NCI-H345 treated with DMSO at 0.1 percent for 48 hours (cell line): ENCODE results near the gene DDA1.

Experiments used
- DNase-seq: peaks from one replicate; lab custom pipeline; 2025; ENCODE audit not compliant: unreplicated experiment; lab: John Stamatoyannopoulos, UW

DDA1 gene

DNA sequence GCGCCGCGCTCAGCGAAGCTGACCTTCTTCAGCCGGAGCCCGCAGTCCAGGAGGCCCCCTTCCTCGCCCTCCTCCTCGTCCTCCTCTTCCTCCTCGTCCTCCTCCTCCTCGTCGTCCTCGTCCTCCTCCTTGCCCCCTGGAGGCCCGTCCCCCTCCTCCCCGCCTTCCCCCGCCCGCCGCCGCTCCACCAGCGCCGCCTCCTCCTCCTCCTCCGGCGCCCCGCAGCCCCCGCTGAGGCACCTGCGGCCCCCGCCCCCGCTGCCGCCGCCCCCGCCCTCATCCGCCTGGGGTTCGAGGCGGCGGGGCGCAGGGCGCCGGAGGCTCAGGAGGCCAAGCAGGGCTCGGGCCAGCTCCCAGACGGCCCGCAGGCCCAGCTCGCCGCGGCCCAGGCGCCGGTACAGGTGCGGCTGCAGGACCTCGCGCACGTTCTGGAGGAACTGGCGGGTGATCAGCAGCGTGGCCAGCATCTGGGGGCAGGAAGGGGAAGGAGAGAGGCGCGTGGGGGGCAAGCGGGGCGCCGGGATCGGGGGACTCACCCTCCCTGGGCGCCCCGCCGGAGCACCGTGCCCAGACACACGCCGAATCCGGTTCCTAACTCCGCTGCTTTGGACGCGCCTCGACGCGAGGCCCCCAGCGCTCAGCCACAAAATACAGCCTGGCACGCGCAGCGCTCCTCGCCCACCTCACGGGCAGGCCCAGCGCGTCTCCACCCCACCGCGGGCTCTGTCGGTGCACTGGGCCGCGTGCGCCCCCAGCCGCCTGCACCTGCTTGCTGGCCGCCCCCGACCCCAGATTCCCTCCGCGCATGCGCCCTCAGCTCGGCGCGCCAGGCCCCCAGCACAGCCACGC, 19.4 kb downstream of the DDA1 start:
- DNase-seq, result no peak

DNA sequence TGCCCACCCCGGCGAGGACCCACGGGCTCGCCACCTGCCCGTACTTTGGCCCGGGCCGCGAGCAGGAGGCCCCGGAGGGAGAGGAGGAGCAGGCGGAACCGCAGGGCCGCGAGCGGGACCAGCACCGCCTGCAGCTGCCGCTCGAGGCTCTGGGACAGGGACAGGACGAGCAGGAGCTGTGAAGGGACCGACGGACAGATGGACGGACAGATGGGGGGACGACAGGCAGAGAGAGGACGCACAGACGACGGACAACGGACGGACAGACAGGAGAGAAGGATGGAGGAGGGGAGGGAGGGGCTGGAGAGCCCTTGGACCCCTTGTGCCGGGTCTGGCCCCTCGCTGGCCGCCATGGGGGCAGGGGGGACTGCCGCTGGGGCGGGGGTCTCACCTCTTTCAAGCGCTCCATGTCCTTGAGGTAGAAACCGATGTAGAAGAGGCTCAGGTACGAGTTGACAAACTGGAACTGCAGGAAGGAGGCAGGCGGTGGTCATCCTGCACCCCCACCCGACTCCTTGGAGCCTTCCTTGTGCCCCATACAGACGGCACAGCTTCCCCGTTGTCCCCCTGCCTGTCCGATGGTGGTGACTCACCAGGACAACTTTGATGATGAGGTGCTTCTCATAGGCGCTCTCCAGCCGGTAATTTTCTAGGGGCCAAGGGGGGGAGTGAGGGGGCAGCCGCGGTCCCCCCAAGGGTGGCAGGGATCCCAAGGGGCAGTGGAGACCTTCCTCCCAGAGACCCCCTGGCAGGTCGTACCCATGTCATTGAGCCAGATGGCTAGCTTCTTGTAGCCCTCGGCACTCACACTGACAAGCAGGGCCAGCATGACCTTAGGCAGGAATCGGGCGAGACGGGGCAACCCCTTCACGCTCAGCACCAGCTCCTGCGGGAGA, 20.3 kb downstream of the DDA1 start:
- DNase-seq, result no peak

- DNase-seq, result no peak
Observed at GRCh38 chr19:17330262-17331044, 21.1 kb downstream of the DDA1 start.

- DNase-seq, result no peak
Observed at GRCh38 chr19:17331045-17331558, 21.7 kb downstream of the DDA1 start.

- DNase-seq, result no peak
Observed at GRCh38 chr19:17332360-17332676, 23.0 kb downstream of the DDA1 start.

GRCh38 chr19:17332677-17333581, 23.6 kb downstream of the DDA1 start:
- no peak for DNase-seq

DNA sequence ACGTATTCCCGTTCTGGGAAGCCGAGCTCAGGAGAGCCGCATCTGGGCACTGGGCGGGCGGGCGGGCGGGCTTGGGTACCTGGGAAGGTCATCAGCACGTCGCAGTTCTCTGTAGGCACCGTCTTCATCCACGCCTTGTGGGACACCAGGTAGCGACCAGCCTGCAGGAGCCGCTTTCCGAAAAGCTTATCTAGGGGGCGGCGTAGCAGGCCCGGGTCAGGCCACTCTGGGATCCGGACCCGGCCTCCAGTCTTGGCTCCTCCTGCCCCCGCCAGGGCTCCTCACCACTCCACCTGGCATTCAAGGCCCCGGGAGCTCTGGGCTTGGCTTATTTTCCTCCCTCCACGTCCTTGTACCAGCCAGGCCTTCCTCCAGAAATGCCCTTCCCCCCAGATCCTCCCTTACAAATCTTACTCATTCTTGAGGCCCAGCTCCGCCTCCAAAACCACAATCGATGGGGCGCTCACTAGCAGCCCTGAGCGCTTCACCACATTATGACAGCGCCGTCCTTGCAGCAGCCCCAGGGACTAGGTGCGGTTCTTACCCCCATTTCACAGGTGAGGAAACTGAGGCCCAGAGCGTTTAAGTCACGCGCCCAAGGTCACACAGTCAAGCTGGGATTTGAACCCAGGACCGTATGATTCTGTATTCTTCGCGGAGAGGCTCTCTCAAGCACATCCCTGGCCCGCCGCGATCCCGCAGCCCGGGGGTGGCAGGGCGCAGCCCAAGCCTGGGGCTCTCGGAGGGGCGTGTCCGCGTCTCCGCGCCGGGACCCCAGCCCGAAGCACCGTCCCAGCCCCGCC, 24.4 kb downstream of the DDA1 start:
- DNase-seq, result no peak

GRCh38 chr19:17334414-17335409, 25.3 kb downstream of the DDA1 start, which contains the start of gene ANO8:
Gene ANO8 (minus strand): TSS chr19:17334855. CDS start chr19:17334670, 185 bp downstream.
- DNase-seq, result peak; percentile 62

DNA sequence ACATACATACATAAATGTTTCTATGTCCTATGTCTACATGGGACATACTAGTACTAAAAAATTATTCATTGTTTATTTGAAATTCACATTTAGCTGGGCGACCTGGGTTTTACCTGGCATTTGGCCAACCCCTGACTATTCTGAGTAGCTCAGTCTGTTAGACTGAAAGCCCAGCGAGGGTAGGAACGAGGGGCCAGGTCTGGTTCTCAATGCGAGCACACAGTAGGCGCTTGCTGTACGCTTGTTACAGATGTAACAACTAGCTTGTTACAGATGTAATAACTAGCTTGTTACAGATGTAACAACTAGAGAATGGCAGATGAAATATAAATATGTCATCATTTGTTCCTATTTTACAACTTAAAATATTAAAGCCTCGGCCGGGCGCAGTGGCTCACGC, 26.2 kb downstream of the DDA1 start:
- DNase-seq, result no peak

GRCh38 chr19:17336872-17337674, 27.7 kb downstream of the DDA1 start, which contains the start of gene GTPBP3:
Gene GTPBP3 (plus strand): TSS chr19:17337553. CDS start chr19:17337612, 59 bp downstream.
- peak; percentile 89 for DNase-seq

GRCh38 chr19:17337675-17338432, 28.5 kb downstream of the DDA1 start:
- DNase-seq, result no peak

DNA sequence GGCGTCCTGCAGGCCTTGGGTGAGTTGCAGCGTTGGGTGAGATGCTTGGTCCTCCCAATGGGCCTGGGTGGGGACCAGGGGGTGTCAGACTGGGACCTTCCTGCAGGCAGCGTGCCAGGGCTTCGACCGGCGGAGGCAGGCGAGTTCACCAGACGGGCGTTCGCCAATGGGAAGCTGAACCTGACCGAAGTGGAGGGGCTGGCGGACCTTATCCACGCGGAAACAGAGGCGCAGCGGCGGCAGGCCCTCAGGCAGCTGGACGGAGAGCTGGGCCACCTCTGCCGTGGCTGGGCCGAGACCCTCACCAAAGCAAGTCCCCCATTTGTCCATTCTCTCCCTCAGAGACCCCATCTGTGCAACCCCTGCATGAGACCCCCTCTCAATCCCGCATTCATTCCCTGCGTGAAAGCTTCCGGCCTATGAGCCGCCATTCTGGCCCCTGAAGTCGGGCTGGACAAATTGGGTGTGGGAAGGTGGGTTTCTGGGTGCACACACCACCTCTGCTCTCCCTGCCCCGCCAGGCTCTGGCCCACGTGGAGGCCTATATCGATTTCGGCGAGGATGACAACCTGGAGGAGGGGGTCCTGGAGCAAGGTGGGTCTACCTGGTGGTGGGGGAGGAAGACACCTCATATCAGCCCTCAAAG, 29.2 kb downstream of the DDA1 start:
- DNase-seq, result no peak

GRCh38 chr19:17339088-17339741, 29.9 kb downstream of the DDA1 start:
- DNase-seq, result no peak

DNA sequence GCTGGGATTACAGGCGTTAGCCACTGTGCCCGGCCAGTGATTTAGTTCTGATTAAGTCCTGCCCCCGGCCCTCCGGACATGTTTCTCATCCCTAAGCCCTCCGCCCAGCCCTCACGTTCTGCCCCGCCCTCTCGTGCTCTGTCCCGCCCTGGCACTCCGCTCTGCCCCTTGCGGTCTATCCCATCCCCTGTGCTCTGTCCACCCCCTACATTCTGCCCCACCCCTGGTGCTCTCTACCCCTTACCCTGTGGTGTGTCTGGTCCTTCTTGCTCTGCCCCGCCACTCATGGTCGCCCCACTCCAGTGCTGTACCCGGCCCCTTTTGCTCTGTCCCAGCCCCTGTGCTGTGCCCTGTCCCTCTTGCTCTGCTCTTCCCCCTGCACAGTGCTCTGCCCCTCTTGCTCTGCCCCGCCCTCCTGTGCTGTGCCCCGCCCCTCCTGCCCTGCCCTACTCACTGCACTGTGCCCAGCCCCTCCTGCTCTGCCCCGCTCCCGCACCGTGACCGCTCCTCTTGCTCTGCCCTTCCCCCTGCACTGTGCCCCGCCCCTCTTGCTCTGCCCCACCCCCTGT, 31.0 kb downstream of the DDA1 start:
- no peak for DNase-seq

DNA sequence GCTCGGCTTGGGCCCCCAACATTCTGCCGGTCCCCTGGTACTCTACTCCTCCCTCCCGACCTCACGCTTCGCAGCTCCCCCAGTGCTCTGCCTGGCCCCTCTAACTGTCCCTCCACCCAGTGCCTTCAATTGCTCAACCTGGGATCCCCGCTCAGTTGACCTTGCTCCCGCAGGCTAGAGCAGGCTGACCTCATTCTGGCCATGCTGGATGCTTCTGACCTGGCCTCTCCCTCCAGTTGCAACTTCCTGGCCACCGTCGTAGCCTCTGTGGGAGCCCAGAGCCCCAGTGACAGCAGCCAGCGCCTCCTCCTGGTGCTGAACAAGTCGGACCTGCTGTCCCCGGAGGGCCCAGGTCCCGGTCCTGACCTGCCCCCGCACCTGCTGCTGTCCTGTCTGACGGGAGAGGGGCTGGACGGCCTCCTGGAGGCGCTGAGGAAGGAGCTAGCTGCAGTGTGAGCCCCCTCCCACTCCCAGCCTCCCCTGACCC, 31.6 kb downstream of the DDA1 start:
- DNase-seq, result no peak
